GM12891 (cell line): ENCODE measurements around the gene TLX2.

Source experiments
- PAX5 ChIP-seq: IDR thresholded peaks from 2 replicates; pipeline ENCODE4 v1.6.1; 2011; ENCODE audit warnings: low read length, moderate library complexity, mild to moderate bottlenecking; ENCODE audit not compliant: insufficient read depth, severe bottlenecking
- POLR2A ChIP-seq: IDR thresholded peaks from 2 replicates; pipeline ENCODE4 v1.6.1; 2011; ENCODE audit warnings: low read depth, low read length, control low read depth
- POLR2AphosphoS5 ChIP-seq: IDR thresholded peaks from 2 replicates; pipeline ENCODE4 v1.6.1; 2011; ENCODE audit warnings: low read depth, low read length, control low read depth
- POU2F2 ChIP-seq: IDR thresholded peaks from 2 replicates; pipeline ENCODE4 v1.6.1; 2011; ENCODE audit warnings: low read depth, mild to moderate bottlenecking, control low read depth, low read length, moderate library complexity
- SPI1 ChIP-seq: IDR thresholded peaks from 2 replicates; pipeline ENCODE4 v1.6.1; 2011; ENCODE audit warnings: low read depth, low read length, control low read depth
- TAF1 ChIP-seq: IDR thresholded peaks from 2 replicates; pipeline ENCODE4 v1.6.1; 2011; ENCODE audit warnings: low read depth, low read length, control low read depth

GRCh38 chr2:74474899-74475298 is 39.4 kb upstream of the TLX2 start:
- TF ChIP-seq POLR2A = no peak
- no peak for TF ChIP-seq TAF1
- TF ChIP-seq SPI1 = no peak
- TF ChIP-seq POLR2AphosphoS5 = no peak
- TF ChIP-seq POU2F2 = no peak
- no peak for TF ChIP-seq PAX5
